H9 (cell line): Measurements from ENCODE around the gene GAS2. TPM values are rescaled to one million over a fixed set of nuclear protein-coding genes. Genes with fewer than 3 reads are reported as not detected.

ENCODE experiments used
- DNase-seq: peaks from one replicate; pipeline ENCODE4 v3.0.0-alpha.2; 2017
- H2AFZ ChIP-seq: one replicate; pipeline ENCODE4 v1.6.1; 2013; ENCODE audit warnings: mild to moderate bottlenecking, low read length, control low read depth, moderate library complexity
- H2AK5ac ChIP-seq: 2 replicates; pipeline ENCODE4 v1.6.1; 2013; ENCODE audit warnings: low read length, control low read depth, mixed read lengths; ENCODE audit not compliant: insufficient read length
- H2BK120ac ChIP-seq: one replicate; pipeline ENCODE4 v1.6.1; 2013; ENCODE audit warnings: low read depth, mild to moderate bottlenecking, low read length, control low read depth, inconsistent platforms; ENCODE audit not compliant: poor library complexity, severe bottlenecking
- H2BK12ac ChIP-seq: 2 replicates; pipeline ENCODE4 v1.6.1; 2013; ENCODE audit warnings: low read length, control low read depth, mixed read lengths, low read depth; ENCODE audit not compliant: insufficient read length
- H2BK15ac ChIP-seq: 2 replicates; pipeline ENCODE4 v1.6.1; 2013; ENCODE audit warnings: low read depth, low read length, control low read depth
- H2BK20ac ChIP-seq: one replicate; pipeline ENCODE4 v1.6.1; 2013; ENCODE audit warnings: low read depth, mild to moderate bottlenecking, low read length, control low read depth, inconsistent platforms; ENCODE audit not compliant: poor library complexity, severe bottlenecking
- H2BK5ac ChIP-seq: 2 replicates; pipeline ENCODE4 v1.6.1; 2013; ENCODE audit warnings: low read length, control low read depth, mixed read lengths; ENCODE audit not compliant: insufficient read length
- H3K14ac ChIP-seq: 2 replicates; pipeline ENCODE4 v1.6.1; 2013; ENCODE audit warnings: low read length, control low read depth; ENCODE audit not compliant: insufficient read depth
- H3K18ac ChIP-seq: 2 replicates; pipeline ENCODE4 v1.6.1; 2013; ENCODE audit warnings: low read depth, mild to moderate bottlenecking, mixed read lengths, low read length, control low read depth; ENCODE audit not compliant: insufficient read length
- H3K23ac ChIP-seq: 2 replicates; pipeline ENCODE4 v1.6.1; 2013; ENCODE audit warnings: low read length, control low read depth, mixed read lengths, low read depth; ENCODE audit not compliant: insufficient read length
- H3K23me2 ChIP-seq: 2 replicates; pipeline ENCODE4 v1.6.1; 2013; ENCODE audit warnings: low read depth, mild to moderate bottlenecking, mixed read lengths, low read length, control low read depth; ENCODE audit not compliant: insufficient read length, poor library complexity, severe bottlenecking
- H3K27ac ChIP-seq: 2 replicates; pipeline ENCODE4 v1.5.1; 2013; ENCODE audit warnings: low read length, control low read depth, mixed read lengths, low read depth; ENCODE audit not compliant: insufficient read length
- H3K27me3 ChIP-seq: 2 replicates; pipeline ENCODE4 v1.6.1; 2013; ENCODE audit warnings: low read length, control low read depth, inconsistent platforms; ENCODE audit not compliant: insufficient read depth
- H3K4ac ChIP-seq: 2 replicates; pipeline ENCODE4 v1.6.1; 2013; ENCODE audit warnings: low read depth, mild to moderate bottlenecking, control low read depth, inconsistent platforms, low read length, moderate library complexity
- H3K4me1 ChIP-seq: 2 replicates; pipeline ENCODE4 v1.6.1; 2013; ENCODE audit warnings: low read length, control low read depth, inconsistent platforms; ENCODE audit not compliant: insufficient read depth
- H3K4me2 ChIP-seq: 2 replicates; pipeline ENCODE4 v1.6.1; 2013; ENCODE audit warnings: low read length, control low read depth, mixed read lengths; ENCODE audit not compliant: insufficient read length, insufficient read depth
- H3K56ac ChIP-seq: 2 replicates; pipeline ENCODE4 v1.6.1; 2013; ENCODE audit warnings: low read depth, mild to moderate bottlenecking, mixed read lengths, low read length, control low read depth; ENCODE audit not compliant: insufficient read length
- H3K79me1 ChIP-seq: 2 replicates; pipeline ENCODE4 v1.6.1; 2013; ENCODE audit warnings: low read depth, mild to moderate bottlenecking, moderate library complexity, low read length, control low read depth, inconsistent platforms; ENCODE audit not compliant: insufficient read depth, poor library complexity, severe bottlenecking
- H3K79me2 ChIP-seq: 2 replicates; pipeline ENCODE4 v1.6.1; 2013; ENCODE audit warnings: low read length, control low read depth, inconsistent platforms; ENCODE audit not compliant: insufficient read depth
- H3K9ac ChIP-seq: 2 replicates; pipeline ENCODE4 v1.6.1; 2013; ENCODE audit warnings: low read length, control low read depth, mixed read lengths; ENCODE audit not compliant: insufficient read length; ENCODE audit errors: extremely low read depth
- H3K9me3 ChIP-seq: one replicate; pipeline ENCODE4 v1.6.1; 2013; ENCODE audit warnings: low read depth, low read length, inconsistent platforms; ENCODE audit not compliant: control insufficient read depth
- H3T11ph ChIP-seq: one replicate; pipeline ENCODE4 v1.6.1; 2013; ENCODE audit warnings: mild to moderate bottlenecking, low read length, control low read depth, inconsistent platforms
- H4K20me1 ChIP-seq: one replicate; pipeline ENCODE4 v1.6.1; 2013; ENCODE audit not compliant: control insufficient read depth, insufficient read length, insufficient read depth
- H4K5ac ChIP-seq: 2 replicates; pipeline ENCODE4 v1.6.1; 2013; ENCODE audit warnings: low read depth, mild to moderate bottlenecking, mixed read lengths, low read length, control low read depth; ENCODE audit not compliant: insufficient read length
- H4K8ac ChIP-seq: replicated peaks from 2 replicates; pipeline ENCODE4 v1.6.1; 2013; ENCODE audit warnings: low read length, control low read depth, mixed read lengths, low read depth; ENCODE audit not compliant: insufficient read length
- H4K91ac ChIP-seq: 2 replicates; pipeline ENCODE4 v1.6.1; 2013; ENCODE audit warnings: low read depth, mild to moderate bottlenecking, moderate library complexity, mixed read lengths, low read length, control low read depth; ENCODE audit not compliant: insufficient read length
- H3K27ac Mint-ChIP-seq, 3 experiments: 2 replicates in 2 of 3; 3 replicates in 1 of 3; pipeline ENCODE4 v1.8.0; 2020 to 2021; ENCODE audit warnings: mixed read lengths in 3 of 3, mild to moderate bottlenecking in 1 of 3, moderate library complexity in 1 of 3
- H3K27me3 Mint-ChIP-seq: 2 replicates; pipeline ENCODE4 v1.8.0; 2021; ENCODE audit warnings: low read depth, mild to moderate bottlenecking, moderate library complexity, mixed read lengths
- H3K36me3 Mint-ChIP-seq, 3 experiments: 2 replicates in 2 of 3; 3 replicates in 1 of 3; pipeline ENCODE4 v1.8.0; 2020 to 2021; ENCODE audit warnings: low read depth in 3 of 3, mixed read lengths in 3 of 3; ENCODE audit not compliant: insufficient read depth in 1 of 3
- H3K4me1 Mint-ChIP-seq, 2 experiments: 2 replicates each; pipeline ENCODE4 v1.8.0; 2020; ENCODE audit warnings: mixed read lengths in 2 of 2
- H3K4me3 Mint-ChIP-seq, 2 experiments: 2 replicates in 1 of 2; 3 replicates in 1 of 2; pipeline ENCODE4 v1.8.0; 2020 to 2021; ENCODE audit warnings: mild to moderate bottlenecking in 2 of 2, mixed read lengths in 2 of 2, moderate library complexity in 1 of 2
- H3K9me3 Mint-ChIP-seq, 2 experiments: 2 replicates in 1 of 2; 3 replicates in 1 of 2; pipeline ENCODE4 v1.8.0; 2020; ENCODE audit warnings: mild to moderate bottlenecking in 2 of 2, mixed read lengths in 2 of 2, moderate library complexity in 1 of 2
- WGBS: extraction: QIAGEN DNeasy Blood & Tissue Kit; methylation state at CpG from one replicate; pipeline ENCODE4 v1.1.7; 2013; ENCODE audit warnings: missing lambda C conversion rate, low lambda C conversion rate, mixed read lengths; ENCODE audit not compliant: insufficient read length; ENCODE audit errors: extremely low coverage; 5-methylcytosine and 5-hydroxymethylcytosine counted together
- total RNA-seq: library from RNA; stranded (reverse); gene quantifications from 2 replicates; pipeline ENCODE4 v1.2.1, GENCODE V29; 2021
- TF ChIP-seq, protein P1 (sequence below): fragments of 200-600 bp; sonication (generic); conservative IDR thresholded peaks from 3 replicates; pipeline ENCODE4 v1.8.0; 2021; ENCODE audit warnings: antibody characterized with exemption, mild to moderate bottlenecking

Gene GAS2
- total RNA-seq, 1 experiment from 2014 or later, result 1.7 TPM

GRCh38 chr11:22626573-22627239, 39.7 kb upstream of the GAS2 start:
- H2AFZ ChIP-seq, result no peak overlapping the region
- H3K27ac Mint-ChIP-seq, result no peak overlapping the region

More at GRCh38 chr11:22626573-22627239, 39.7 kb upstream of the GAS2 start:
- Histone ChIP-seq H3K56ac (no peak overlapping the region), H2BK20ac (no peak overlapping the region), H3K27me3 (no peaks in the 10 kb centered on the region), H4K20me1 (no peaks in the 10 kb centered on the region), H3K79me2 (no peaks in the 10 kb centered on the region), H4K5ac (no peak overlapping the region), H3K9me3 (no peaks in the 10 kb centered on the region), H3K18ac (no peak overlapping the region), H2BK15ac (no peak overlapping the region), H3K27ac (no peak overlapping the region), H3K14ac (no peak overlapping the region), H4K91ac (no peak overlapping the region), H3K4ac (no peak overlapping the region), H2BK5ac (no peak overlapping the region), H3K4me2 (peak overlapping the region; percentile 71), H3K79me1 (no peaks in the 10 kb centered on the region), H3K23me2 (peaks cover 9% of the 10 kb centered on the region), H2BK120ac (no peak overlapping the region), H3K4me1 (no peaks in the 10 kb centered on the region), H4K8ac (no peak overlapping the region), H3K9ac (no peak overlapping the region), H2AK5ac (no peak overlapping the region), H3K23ac (no peak overlapping the region), H3T11ph (no peak overlapping the region), H2BK12ac (no peak overlapping the region)
- peak overlapping the region in 1 of 2 experiments; percentile 94; a peak in 3 of 5 replicates for H3K4me3 Mint-ChIP-seq
- DNase-seq, result no peak
- no peaks in the 10 kb centered on the region; a peak in 1 of 5 replicates for H3K9me3 Mint-ChIP-seq
- no peaks in the 10 kb centered on the region for H3K27me3 Mint-ChIP-seq
- WGBS, result no CpG with 5 or more reads among the region's 14 CpGs
- TF ChIP-seq, protein P1, sequence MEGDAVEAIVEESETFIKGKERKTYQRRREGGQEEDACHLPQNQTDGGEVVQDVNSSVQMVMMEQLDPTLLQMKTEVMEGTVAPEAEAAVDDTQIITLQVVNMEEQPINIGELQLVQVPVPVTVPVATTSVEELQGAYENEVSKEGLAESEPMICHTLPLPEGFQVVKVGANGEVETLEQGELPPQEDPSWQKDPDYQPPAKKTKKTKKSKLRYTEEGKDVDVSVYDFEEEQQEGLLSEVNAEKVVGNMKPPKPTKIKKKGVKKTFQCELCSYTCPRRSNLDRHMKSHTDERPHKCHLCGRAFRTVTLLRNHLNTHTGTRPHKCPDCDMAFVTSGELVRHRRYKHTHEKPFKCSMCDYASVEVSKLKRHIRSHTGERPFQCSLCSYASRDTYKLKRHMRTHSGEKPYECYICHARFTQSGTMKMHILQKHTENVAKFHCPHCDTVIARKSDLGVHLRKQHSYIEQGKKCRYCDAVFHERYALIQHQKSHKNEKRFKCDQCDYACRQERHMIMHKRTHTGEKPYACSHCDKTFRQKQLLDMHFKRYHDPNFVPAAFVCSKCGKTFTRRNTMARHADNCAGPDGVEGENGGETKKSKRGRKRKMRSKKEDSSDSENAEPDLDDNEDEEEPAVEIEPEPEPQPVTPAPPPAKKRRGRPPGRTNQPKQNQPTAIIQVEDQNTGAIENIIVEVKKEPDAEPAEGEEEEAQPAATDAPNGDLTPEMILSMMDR, result no peak
- peaks cover 14 to 16% of the 10 kb centered on the region in 2 experiments for H3K4me1 Mint-ChIP-seq
- H3K36me3 Mint-ChIP-seq, result peaks cover 0 to 3% (median 0%) of the 10 kb centered on the region in 3 experiments; a peak in 1 of 7 replicates
